ENCODE measurements around the gene MUC4.

The MUC4 gene

GRCh38 chr3:195768414-195768813 is 43.3 kb downstream of the MUC4 start:
- TF ChIP-seq RARB (CRISPR knock-in tag; IDR thresholded peaks at IDR 0.05) = no peak
- no peak for TF ChIP-seq ZFP30 (CRISPR knock-in tag; IDR thresholded peaks at IDR 0.05)
- no peak for TF ChIP-seq CSRNP3 (CRISPR knock-in tag; IDR thresholded peaks at IDR 0.05)
- TF ChIP-seq ISL1 (CRISPR knock-in tag; IDR thresholded peaks at IDR 0.05) = no peak
- TF ChIP-seq PATZ1 (CRISPR knock-in tag; IDR thresholded peaks at IDR 0.05; ENCODE audit: borderline replicate concordance) = no peak
- no peak for TF ChIP-seq GLIS3 (CRISPR knock-in tag; IDR thresholded peaks at IDR 0.05)
- TF ChIP-seq ESRRG (CRISPR knock-in tag; IDR thresholded peaks at IDR 0.05) = no peak
- TF ChIP-seq BACH2 (CRISPR knock-in tag; IDR thresholded peaks at IDR 0.05; ENCODE audit: borderline replicate concordance) = no peak
- TF ChIP-seq CREB5 (CRISPR knock-in tag; IDR thresholded peaks at IDR 0.05; ENCODE audit: low read depth) = no peak
- no peak for TF ChIP-seq SNAI2 (CRISPR knock-in tag; IDR thresholded peaks at IDR 0.05)
- no peak for TF ChIP-seq POU6F1 (CRISPR knock-in tag; IDR thresholded peaks at IDR 0.05; ENCODE audit: borderline replicate concordance, low read depth)
- TF ChIP-seq CSDC2 (CRISPR knock-in tag; IDR thresholded peaks at IDR 0.05) = no peak
- TF ChIP-seq TSHZ2 (CRISPR knock-in tag; IDR thresholded peaks at IDR 0.05) = no peak
- TF ChIP-seq TOX (CRISPR knock-in tag; IDR thresholded peaks at IDR 0.05; ENCODE audit: borderline replicate concordance) = no peak
- no peak for ATAC-seq

- no peak for ATAC-seq
- no peak for TF ChIP-seq TCF4 (CRISPR knock-in tag; IDR thresholded peaks at IDR 0.05; ENCODE audit: borderline replicate concordance)
- TF ChIP-seq CSDC2 (CRISPR knock-in tag; IDR thresholded peaks at IDR 0.05) = no peak
- no peak for TF ChIP-seq GLIS3 (CRISPR knock-in tag; IDR thresholded peaks at IDR 0.05)
- no peak for TF ChIP-seq ZNF70 (CRISPR knock-in tag; IDR thresholded peaks at IDR 0.05)
- TF ChIP-seq ZNF8 (CRISPR knock-in tag; IDR thresholded peaks at IDR 0.05) = no peak
- TF ChIP-seq ZC3H10 (CRISPR knock-in tag; IDR thresholded peaks at IDR 0.05) = no peak
- TF ChIP-seq TOX (CRISPR knock-in tag; IDR thresholded peaks at IDR 0.05; ENCODE audit: borderline replicate concordance) = no peak
- no peak for TF ChIP-seq ZFP30 (CRISPR knock-in tag; IDR thresholded peaks at IDR 0.05)
- TF ChIP-seq BACH2 (CRISPR knock-in tag; IDR thresholded peaks at IDR 0.05; ENCODE audit: borderline replicate concordance) = no peak
- no peak for TF ChIP-seq ARNTL (CRISPR knock-in tag; IDR thresholded peaks at IDR 0.05; ENCODE audit: borderline replicate concordance, low read depth)
- no peak for TF ChIP-seq POU6F1 (CRISPR knock-in tag; IDR thresholded peaks at IDR 0.05; ENCODE audit: borderline replicate concordance, low read depth)
- TF ChIP-seq CREB5 (CRISPR knock-in tag; IDR thresholded peaks at IDR 0.05; ENCODE audit: low read depth) = no peak
- no peak for TF ChIP-seq PATZ1 (CRISPR knock-in tag; IDR thresholded peaks at IDR 0.05; ENCODE audit: borderline replicate concordance)
- no peak for TF ChIP-seq SNAI2 (CRISPR knock-in tag; IDR thresholded peaks at IDR 0.05)
Measured at GRCh38 chr3:195767792-195768191, 43.9 kb downstream of the MUC4 start.
